ENCODE results near the gene CEACAM3.

- no peak for TF ChIP-seq CTCF (IDR thresholded peaks at IDR 0.05)
- no peak for TF ChIP-seq POLR2A (IDR thresholded peaks at IDR 0.05)
- no peak for TF ChIP-seq POLR2AphosphoS5 (IDR thresholded peaks at IDR 0.05)
Observed at GRCh38 chr19:41848666-41849065, 52.3 kb downstream of the CEACAM3 start.

All from transverse colon (tissue), 4 donors.